ENCODE results near the gene JAK3.

JAK3 gene

GRCh38 chr19:17837972-17838371, 9.8 kb downstream of the JAK3 start:
- no peak for DNase-seq

GRCh38 chr19:17836530-17836929, 11.3 kb downstream of the JAK3 start:
- DNase-seq, result no peak

DNA sequence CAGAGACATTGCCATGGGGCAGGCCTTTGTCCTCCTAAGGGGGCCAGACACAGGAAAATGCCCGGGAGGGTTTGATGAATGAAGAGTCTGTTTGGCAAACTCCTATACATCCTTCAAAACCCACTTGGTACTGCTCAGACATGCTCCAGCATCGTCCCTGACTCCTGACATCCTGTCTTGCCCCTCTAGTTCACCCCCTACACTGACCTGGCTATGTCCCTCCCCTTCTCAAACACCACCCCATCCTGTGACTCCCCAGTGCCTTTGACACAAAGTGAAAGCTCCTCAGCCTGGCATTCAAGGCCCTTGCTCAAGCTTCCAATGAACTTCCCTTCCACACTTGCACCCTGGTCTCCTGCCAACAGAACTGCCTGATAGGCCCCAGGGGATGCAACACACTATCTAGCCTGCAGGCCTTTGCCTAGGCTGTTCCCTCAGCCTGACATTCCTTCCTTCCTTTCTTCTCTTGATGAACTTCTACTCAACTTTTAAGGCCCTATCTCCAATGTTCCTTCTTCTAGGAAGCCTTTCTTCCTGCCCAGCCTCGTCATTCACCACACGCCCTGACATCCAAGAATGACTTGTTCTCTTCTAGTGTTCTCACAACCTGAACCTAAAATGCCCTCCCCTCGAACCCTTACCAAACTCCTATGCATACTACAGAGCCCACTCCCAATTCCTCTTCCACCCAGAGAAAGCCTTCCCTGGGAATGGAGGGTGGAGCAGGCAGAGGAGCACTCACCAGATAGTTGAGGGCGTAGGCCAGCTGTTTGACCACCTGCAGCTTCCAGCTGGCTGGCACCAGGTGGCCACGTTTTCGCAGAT, 12.4 kb downstream of the JAK3 start:
- DNase-seq, result no peak

DNA sequence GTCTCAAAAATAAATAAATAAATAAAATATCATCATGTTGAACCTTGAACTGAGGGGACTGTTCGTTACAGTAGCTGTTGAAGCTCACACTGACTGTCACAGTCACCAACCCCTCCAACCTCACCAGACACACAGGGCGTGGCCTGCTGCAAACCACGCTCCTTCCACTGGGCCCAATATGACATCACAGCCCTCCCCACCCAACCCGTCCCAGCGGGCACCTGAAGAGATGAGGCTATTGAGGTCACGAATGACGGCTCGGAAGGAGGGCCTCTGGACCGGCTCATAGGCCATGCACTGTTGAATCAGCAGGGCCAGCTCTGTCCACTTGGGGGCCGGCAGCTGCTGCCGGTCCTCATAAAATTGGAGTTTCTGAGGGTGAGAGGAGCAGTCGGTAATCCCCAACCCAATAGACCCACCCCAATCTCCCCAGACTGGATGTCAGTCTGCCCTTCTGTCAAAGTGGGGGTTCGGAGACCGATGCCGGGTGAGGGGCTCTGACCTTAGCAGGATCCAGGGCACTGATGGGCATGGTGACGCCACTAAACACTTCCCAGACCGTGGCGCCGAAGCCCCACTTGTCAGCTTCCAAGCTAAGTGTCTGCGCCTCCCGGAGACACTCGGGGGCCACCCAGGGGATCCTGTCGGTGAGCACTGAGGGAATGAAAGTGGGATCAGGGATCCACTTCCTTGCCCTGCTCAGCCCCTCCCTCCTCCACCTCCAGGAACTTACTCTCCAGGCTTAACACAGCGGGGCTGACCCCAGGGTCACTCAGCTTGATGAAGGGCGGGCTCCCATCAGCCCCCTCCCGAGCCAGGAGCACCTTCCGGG, 13.2 kb downstream of the JAK3 start:
- DNase-seq, result no peak

DNA sequence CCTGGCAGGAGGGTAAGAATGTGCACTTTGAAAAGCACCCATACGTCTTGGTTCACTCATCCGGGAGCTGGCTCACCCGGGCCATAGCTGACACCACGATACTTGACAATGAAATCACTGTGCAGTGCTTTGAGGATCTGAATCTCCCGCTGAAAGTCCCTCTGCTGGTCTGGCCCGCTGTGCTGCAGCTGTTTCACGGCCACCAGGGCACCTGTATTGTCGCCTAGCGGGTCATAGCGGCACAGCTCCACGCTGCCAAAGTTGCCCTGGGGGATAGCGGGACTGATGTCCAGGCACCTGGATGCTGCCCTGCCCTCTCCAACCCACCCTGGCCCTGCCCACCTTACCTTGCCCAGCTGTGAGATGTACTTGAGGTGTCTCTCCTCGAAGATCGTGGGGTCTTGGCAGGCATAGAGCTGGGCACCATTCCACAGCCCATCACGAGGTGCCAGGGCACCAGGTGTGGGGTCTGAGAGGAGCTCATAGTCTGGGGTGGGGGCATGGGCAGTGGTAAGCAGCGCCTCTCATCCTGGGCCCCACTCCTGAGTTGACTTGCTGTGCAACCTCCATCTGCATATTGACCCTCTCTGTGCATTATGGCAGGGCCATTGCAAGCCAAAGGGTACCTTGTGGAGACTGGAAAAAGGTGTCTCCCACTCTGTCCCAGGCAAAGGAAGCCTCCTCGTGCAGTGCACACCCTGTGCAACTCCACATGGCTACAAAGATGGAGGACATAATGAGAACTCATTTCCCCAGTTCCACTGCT, 15.2 kb downstream of the JAK3 start:
- no peak for DNase-seq

GRCh38 chr19:17831419-17831888, 16.3 kb downstream of the JAK3 start:
- no peak for DNase-seq

DNA sequence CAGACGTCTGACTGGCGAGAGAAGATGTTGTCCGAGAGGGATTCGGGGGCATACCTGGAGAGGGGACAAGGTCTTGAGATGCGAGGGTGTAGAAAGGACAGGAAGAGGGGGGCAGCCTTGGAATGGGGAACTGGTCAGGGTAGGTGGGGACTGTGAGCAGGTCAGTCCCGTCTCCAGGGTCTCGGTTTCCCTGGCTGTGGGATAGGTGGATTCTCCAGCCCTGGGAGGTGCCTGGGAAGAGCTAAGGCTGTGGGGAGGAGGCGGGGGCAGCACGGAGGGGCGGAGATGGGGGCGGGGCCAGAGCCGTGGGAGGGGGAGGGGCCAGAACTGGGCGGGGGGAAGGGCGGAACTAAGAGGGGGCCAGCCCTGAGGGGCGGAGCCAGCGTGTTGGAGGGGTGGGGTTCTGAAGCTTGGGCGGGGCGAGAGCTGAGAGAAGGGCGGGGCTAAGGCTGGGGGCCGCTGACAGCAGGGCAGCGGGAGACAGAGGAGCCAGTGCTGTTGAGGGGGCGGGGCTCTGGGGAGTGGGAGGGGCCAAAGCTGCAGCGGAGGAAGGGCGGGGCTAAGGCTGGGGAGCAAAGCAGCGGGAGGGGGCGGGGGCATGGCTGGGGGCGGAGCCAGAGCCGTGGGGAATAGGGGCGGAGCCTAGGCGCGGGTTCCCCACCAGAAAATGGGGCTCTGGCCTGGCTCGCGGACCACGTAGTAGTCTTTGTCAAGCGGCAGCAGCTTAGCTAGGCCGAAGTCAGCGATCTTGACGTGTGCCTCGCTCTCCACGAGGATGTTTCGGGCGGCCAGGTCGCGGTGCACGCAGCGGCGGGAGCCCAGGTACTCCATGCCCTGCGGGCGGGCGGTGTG, 17.0 kb downstream of the JAK3 start:
- peak; percentile 28 for DNase-seq

DNA sequence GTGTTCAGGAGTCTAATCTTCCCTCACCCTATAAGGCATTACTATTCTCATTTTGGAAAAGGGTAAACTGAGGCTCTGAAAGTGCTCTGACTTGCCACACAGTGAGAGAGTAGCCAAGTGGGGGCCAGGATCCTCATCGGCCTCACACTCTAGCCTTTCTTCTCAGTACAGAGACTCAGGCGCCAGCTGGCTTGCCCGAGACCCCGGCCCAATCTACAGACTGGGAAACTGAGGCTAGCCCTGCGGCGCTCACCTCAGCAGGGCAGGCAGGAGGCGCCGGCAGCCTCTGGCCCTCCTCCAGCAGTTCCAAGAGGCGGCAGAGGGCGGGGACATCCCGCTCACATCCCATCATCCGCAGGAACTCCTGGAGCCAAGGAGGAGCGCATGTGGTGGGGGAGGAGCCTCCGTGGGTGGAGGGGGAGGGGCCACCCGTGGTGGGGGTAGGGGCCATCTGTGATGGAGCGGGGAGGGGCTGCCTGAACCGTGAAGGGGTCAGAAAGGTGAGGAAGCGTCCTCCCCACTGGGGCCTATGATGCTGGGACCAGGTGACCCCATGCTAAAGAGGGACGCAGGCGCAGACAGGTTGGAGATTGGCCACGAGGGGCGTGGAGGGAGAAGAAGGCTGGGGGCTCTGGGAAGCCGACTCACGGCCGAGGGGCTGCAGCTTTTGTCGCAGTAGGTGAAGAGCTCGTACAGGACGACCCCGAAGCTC, 17.8 kb downstream of the JAK3 start:
- DNase-seq, result peak; percentile 22

GRCh38 chr19:17826508-17827056, 21.2 kb downstream of the JAK3 start:
- no peak for DNase-seq

- no peak for DNase-seq
These were observed 23.4 kb downstream of the JAK3 start for GRCh38 chr19:17824339-17824738.

GRCh38 chr19:17821190-17821589, 26.6 kb downstream of the JAK3 start, which contains the start of gene INSL3:
Gene INSL3, minus strand, starts transcription at chr19:17821519. Its CDS starts 13 bp downstream, at chr19:17821506.
- DNase-seq, result no peak

GRCh38 chr19:17817668-17818363, 30.0 kb downstream of the JAK3 start:
- no peak for DNase-seq

- DNase-seq, result no peak
These were observed 35.7 kb downstream of the JAK3 start for GRCh38 chr19:17812099-17812498.

DNA sequence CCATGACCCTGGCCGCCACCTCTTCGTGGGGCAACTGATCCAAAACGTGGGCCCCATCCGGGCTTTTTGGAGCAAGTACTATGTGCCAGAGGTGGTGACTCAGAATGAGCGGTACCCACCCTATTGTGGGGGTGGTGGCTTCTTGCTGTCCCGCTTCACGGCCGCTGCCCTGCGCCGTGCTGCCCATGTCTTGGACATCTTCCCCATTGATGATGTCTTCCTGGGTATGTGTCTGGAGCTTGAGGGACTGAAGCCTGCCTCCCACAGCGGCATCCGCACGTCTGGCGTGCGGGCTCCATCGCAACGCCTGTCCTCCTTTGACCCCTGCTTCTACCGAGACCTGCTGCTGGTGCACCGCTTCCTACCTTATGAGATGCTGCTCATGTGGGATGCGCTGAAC, 36.1 kb downstream of the JAK3 start:
- DNase-seq, result no peak

GRCh38 chr19:17811103-17811502, 36.7 kb downstream of the JAK3 start:
- no peak for DNase-seq

DNA sequence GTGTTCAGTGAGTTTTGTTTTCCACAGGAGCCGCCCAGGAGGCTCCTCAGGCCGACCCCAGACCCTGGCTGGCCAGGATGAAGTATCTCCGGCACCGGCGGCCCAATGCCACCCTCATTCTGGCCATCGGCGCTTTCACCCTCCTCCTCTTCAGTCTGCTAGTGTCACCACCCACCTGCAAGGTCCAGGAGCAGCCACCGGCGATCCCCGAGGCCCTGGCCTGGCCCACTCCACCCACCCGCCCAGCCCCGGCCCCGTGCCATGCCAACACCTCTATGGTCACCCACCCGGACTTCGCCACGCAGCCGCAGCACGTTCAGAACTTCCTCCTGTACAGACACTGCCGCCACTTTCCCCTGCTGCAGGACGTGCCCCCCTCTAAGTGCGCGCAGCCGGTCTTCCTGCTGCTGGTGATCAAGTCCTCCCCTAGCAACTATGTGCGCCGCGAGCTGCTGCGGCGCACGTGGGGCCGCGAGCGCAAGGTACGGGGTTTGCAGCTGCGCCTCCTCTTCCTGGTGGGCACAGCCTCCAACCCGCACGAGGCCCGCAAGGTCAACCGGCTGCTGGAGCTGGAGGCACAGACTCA, 40.0 kb downstream of the JAK3 start:
- no peak for DNase-seq

DNA sequence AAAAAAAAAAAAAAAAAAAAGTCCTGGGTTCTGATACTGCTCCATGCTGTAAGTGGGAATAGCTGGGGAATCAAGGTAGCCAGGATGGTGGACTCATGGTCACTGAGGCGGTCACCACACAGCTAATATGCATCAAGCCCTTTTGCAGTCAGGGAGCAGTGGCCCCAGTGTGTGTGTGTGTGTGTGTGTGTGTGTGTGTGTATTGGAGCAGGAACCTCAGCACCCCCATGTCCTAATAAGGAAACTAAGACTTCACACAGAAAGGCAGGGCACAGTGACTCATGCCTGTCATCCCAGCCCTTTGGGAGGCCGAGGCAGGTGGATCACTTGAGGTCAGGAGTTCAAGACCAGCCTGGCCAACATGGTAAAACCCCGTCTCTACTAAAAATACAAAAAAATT, 40.8 kb downstream of the JAK3 start:
- DNase-seq, result no peak

DNA sequence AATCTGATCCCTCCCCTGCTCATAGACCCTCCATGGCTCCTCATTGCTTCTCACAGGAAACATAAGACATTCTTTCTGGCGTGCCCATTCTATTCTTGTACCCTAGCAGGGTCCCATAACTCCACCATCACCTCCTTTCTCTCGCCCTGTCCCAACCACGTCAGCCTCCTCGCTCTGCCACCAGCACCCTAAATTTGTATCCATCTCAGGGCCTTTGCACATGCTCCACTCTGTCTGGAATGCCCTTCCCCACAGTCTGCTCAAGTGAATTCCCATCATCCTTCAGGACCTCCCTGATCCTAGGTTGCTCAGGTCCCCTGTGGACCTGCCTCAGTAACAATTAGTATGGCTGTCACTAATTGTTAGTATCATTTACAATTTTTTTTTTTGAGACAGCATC, 42.4 kb downstream of the JAK3 start:
- DNase-seq, result no peak

DNA sequence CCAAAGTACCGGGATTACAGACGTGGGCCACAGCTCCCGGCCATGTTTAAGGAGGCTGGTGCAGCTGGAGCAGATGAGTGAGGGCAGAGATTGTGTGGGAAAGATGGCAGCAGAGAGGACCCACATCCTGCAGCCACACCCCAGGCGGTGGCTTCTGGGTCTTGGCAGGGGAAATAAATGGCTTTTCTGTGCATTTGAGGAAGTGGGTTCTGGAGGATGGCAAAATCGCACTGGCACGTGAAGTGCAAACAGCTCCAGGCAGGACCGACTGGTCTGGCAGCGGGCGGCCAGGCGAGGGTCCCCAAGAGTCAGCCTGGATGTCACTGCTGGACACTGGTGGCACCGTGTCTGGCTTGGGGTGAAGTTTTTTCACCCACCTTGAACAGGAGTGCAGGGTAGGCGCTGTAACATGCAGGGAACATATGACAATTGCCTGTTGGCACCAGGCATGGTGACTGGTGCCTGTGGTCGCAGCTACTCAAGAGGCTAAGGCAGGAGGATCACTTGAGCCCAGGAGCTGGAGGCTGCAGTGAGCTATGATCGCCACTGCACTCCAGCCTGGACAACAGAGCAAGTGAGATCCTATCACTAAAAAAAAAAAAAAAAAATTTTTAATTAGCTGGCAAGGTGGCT, 44.4 kb downstream of the JAK3 start:
- no peak for DNase-seq

Measured in NCI-H446 treated with DMSO at 0.1 percent for 48 hours (cell line).